Measurements from ENCODE around the gene BIRC5.

Gene BIRC5

DNA sequence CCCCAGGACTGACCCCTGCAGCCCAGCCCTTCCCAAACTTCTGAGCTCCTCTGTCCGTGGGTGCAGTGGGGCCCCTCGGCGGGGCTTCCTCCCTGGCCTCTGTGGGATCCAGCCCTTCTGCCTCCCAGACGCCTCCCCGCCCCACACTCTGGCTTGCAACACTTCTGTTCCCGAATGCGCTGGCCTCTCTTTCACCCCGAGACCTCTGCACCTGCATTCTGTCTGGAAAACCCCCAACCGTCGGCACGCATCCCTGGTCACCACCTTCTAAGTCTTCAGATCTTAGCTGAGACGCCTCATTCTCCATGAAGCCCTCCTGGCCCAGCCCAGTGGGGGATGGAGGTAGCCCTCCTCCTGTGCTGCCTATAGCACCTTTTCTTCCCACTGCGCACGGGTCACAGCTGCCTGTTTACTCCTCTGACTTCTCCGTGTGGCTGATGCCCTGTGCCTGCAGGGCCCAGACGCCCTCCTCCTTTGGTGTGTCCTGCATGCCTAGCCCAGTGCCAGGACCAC lies 43.8 kb downstream of the BIRC5 start:
- DNase-seq: peak; percentile 34 to 42

DNA sequence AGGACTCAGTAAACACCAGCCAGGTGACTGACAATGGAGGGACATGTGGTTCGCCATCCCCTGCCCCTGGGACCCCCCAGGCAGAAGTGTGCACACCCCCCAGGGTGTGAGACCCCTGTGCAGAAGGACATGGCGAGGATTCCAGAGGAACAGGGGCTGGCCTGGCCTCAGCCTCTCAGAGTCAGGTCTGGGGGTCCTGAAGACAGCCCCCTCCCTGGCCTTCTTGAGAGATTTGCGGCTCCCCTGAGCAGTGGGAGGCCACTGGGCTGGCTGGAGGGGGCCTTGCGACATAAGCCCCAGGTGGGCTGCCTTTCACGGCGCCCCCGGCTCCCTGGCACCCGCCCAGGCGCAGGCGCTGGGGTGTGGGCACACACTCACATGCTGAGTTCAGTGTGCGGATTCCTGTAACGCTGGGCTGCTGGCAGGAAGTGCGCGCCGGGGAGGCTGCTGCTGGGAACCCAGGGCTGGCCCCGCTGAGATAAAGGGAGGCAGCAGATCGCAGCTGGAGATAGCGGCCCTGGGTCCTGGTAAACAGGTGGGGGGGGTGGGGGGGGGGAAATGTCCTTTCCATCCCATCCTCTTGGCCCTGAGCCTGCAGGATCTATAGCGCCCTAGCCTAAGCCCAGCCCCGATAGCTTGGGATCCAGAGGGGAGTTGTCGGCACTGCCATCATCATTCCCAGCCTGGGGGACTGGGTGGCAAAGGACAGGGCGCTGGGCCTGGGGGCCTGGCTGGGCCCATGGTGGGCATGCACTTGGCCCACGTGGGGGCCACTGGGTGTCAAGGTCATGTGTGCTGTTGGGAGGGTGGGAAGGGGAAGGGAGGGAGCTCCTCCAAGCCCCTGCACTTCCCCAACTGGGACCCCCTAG lies 44.5 kb downstream of the BIRC5 start:
- DNase-seq: peak; percentile 74 to 80

DNA sequence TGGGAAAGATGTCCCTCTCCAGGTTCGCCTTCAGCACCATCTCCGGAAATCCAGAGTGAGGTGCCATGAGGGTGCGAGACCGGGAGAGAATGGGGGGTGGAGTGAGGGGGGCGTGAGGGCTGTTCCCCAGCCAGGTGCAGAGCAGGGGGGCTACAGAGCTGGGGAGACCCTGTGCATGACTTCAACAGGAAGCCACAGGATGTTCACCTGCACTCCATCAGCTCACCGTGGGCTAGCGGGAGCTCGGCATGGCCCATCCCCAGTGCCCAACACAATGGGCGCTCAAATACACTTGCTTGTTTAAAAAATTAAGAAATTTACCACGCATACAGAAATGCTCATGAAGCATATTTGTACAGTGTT lies 45.1 kb downstream of the BIRC5 start:
- DNase-seq: no peak

DNA sequence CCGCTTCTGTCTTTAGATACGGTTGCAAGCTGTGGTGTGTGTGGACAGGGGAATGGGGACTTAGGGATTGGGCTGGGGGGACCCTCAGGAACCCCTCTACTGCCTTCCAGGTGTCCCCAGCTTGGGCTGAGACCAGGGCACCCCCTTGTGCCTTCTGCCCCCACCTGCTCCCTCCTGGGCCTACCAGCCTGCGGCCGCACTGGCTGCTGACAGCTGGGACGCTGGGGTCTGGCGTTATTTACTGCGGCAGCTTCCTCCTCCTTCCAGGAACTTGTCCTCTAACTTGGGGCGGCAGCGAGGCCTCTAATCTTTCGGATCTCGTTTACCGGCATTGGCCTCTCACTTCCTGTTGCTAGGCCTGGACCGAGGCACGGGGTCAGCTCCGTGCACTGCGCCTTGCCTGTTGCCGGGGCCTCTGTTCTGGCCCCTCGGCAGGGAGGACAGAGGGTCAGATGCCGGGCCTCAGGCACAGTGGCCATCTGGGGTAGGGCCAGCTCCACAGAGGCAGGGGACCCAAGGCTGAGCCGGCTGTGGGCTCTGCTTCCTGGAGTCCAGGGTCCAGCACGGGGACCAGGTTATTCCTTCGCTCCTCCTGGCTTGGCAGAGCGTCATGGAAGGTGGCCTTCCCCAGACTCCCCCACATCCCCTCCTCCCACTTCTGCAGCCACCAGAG lies 49.1 kb downstream of the BIRC5 start:
- peak in 1 of 2 donors; percentile 25 for DNase-seq

DNA sequence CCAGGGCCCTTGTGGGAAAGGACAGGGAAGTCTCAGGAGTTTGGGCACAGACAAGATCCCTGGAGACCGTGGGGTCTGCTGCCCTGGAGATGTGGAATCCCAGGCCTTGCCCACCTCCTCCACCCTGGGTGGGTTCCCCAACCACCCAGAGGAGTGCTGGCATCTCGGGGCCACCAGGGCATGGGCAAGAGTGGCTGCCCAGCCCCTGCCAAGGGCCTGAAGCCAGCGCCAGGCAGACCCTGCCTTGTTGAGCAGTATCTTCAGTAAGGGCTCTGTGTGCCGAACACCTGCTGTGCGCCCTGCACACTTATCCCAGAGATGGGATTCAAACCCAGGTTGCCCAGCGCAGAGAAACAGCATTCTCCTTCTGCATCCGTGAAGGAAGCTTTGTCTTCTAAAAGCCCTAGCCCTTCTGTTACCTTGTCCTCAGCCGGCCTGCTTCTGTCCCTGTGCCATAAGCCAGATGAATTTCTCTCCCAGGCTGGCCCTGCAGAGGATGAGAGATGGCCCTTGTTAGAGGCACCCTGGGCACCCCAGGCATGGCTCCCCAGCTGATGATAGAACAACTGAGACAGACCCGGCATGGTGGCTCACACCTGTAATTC lies 49.8 kb downstream of the BIRC5 start:
- no peak for DNase-seq

DNA sequence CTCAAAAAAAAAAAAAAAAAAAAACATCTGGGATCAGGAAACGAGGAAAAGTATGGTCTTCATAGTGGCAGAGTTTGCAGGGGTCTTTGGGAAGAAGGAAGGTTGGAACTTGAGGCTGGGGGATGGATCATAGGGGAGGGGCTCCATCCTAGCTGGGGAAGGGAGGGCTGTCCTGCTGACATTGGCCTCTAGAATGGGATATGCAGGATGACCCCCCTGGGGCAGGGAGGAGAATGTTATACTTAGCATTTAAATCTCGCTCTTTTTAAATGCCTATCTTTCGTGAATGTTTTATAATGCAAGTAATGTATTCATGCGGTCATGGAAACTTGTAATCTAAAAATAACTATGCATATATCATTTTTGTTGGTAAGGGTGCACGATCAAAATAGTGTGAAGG lies 50.5 kb downstream of the BIRC5 start:
- no peak for DNase-seq

DNA sequence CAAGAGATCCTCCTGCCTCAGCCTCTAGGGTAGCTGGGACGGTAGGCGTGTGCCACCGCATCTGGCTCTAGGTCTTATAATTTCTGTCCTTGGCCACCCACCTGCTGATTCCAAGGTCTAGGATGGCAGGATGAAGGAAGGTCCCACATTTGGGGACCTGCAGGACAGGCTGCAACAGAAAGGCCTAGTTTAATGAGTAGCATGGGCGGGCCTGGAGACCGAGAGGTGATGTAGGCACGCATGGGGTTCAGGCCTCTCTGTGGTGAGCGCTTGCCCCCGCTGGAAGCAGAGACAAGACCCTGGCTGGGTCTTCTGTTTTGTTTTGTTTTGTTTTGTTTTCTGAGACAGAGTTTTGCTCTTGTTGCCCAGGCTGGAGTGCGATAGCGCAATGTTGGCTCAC lies 51.1 kb downstream of the BIRC5 start:
- no peak for DNase-seq

DNA sequence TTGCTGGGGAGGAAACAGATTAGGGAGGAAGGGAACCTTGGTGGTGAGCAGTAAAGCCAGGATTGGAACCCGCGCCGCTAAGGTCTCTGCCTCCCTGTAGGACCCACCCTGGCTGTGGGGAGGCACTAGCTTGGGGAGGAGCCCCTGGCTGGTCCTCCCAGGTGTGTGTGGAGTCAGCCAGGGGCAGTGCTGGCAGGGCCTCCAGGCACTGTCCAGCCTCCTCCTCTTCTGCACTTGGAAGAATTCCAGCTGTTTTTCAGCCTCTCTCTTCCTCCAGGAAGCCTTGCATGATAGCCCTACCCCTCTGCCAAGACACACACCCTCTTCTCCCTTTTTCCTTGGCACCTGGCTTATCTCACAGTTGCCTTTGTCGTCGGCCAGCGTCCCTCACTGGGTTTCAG lies 52.2 kb downstream of the BIRC5 start:
- DNase-seq: no peak

DNA sequence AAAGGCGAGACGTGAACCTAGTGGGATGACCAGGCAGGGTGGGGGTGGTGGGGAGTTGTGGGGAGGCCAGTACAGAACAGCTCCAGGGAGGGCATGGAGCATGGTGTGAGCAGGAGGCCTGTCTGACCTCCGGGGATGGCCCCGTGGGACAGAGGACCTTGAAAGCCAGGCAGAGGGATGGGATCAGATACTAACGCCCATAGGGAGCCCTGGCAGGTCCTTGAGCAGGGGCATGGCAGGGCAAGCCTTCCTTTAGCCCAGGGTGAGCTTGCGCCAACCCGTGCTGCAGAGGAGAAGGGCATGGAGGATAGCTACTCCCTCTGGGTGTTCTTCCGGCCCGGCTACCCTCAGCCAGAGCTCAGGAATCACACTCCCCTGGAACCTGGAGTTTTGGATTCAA lies 52.7 kb downstream of the BIRC5 start:
- DNase-seq: no peak

DNA sequence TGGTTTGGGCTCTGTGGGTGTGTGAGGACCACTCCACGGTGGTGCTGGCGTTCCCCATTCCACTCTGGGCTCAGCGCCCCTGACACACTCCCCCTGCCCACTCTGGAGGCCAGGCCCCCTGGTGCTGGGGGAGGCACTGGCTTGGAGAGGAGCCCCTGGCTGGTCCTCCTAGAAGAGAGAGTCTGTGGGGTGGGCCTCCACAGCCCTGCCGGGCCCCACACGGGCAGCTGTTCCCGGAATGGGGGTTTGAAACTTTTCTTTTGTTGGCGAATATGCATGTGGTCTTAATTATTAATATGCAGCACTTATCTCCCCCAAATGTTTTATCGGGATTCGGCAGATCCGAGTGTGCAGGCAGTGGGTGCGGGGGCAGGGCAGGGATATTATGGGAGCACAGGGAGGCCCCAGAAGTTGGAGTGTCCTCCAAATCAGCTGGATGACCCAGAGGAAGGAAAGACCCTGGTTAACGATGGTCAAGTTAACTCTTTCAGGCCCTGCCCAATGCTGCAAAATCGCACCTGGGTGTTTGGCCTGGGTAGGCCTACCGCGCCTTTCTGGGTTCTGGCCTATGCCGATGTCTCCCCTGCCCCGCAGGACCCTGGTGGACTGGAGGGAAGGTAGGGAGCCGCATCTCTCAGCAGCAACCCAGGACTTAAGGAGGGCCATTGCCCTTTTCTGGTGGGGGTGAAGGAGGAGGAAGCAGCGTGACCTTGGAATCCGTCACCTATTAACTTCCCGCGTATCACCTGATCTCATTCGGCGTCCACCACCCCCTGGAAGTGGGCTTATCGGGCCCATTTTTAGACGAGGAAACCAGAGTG lies 53.4 kb downstream of the BIRC5 start:
- DNase-seq: no peak

DNA sequence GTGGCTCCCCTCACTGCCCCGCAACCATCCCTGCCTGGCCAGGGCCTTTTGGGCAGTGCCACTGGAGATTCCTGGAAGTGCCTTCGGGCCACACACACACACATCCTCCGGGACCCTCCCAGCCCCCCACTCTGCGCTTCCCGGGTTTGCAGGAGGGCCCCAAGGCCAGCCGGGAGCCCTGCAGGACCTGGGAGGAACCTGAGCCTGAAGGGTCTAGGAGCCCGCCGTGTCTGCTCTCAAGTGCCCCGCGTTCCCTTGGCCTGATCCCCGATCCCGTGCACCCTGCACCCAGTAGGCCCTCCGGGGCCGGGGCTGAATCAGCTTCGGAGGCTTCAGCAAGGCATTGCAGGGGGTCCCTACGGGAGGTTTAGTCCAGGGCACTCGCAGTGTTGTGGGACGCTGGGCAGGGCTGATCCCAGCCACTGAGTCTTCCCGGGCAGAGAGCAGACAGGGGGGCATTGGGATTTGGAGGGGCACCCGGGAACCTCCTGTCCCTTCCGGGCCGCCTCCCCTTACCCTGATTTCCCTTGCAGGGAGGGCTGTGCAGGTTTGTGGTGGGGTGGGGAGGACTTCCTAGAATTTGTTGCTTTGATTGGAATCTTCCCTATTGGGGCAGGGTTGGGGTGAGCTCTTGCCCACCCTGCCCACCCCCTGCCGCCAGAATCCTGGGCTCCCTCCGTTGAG lies 54.3 kb downstream of the BIRC5 start:
- no peak for DNase-seq

DNA sequence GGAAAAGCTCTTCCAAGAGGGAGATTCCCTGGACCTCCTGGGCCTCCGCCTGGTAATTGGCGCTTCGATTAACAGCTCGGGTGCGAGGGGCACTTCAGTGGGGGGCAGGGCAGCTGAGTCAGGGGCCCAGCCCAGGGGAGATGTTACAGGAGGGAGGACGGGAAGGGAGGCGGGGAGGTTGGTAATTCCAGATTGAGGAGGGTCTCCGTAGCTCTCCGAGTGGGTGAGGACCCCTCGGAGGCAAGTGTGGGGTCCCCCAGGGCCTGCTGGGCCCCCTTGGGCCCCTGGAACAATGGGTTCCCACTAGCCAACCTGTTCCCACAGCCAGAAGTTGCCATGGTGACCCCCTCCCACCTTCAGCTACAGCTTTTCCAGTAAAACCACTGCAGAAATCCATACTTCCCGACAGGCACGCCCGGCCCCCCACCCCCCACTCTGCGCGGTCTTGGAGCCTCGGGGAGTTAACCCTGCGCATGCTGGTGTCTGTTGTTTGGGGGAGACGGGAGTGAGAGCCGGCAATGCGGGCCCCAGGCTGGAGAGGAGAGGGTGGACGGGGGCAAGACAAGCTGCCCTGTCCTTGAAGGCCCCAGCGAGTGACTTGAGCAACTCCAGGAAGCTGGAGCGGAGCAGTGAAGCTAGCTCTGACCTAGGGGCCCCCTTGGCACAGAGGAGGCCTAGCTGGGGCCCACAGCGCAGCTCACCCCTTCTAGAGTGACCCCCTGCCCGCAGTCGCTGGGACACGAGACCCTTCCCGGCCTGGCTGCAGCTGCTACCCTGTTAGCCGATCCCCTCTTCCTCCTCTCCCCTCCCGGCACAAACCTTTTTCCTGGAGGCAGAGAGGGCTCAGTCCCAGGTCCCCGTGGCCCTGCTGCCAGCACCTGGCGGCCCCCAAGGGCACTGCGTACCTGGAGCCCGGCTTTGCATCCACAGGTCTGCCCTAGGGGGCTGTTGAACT lies 55.2 kb downstream of the BIRC5 start:
- DNase-seq: no peak

DNA sequence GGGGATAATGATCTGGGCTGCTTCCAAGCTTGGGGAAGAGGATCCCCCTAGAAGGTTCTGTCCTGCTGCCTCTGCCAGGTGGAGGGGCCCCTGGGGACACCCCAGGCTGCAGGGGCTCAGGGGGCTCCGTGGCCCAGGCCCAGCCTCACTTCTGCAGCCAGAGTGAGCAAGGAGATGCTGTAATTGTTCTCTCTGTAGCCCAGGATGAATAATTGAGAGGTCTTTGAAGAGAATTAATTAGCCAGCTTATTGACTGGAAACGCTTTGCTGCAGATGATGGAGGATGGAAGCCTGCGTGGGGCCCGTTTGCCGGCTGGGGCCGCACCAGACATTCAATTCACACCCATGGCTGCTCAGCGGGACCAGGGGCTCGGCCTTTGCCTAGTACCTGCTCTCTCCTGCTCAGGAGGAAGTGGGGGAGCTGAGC lies 55.9 kb downstream of the BIRC5 start:
- no peak for DNase-seq

DNA sequence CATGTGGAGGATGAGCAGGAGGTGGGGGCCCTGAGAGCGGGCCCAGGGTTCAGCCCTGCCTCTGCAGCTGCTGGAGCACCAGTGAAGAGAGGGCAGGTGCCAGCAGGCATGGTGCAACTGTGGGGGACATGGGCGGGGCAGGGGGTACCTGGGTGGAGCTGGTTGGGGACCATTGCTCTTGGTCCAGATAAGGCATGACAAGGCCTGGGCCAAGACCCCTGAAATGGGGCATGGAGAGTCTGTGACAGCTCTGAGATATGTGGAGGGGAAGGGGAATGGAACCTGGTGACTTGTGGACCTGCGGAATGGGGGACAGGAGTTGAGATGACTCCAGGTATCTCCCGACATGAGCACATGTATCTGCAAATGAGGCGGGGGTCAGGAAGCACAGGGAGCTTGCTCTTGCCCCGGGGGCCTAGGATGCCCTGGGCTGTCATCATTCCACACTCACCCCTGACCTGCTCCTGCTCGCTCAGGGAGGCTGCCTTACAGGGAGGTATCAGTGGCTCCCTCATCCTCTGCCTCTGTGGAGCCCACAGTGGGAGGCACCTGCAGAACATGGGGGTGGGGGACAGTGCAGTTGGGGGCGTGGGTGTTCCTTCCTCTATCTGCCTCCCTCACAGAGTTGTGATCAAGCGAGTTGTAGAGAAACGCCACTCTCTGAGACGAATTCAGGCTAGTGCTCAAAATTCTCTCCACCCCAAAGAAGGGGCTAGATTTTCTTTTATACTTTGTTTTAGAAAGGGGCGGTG lies 57.5 kb downstream of the BIRC5 start:
- no peak for DNase-seq

DNA sequence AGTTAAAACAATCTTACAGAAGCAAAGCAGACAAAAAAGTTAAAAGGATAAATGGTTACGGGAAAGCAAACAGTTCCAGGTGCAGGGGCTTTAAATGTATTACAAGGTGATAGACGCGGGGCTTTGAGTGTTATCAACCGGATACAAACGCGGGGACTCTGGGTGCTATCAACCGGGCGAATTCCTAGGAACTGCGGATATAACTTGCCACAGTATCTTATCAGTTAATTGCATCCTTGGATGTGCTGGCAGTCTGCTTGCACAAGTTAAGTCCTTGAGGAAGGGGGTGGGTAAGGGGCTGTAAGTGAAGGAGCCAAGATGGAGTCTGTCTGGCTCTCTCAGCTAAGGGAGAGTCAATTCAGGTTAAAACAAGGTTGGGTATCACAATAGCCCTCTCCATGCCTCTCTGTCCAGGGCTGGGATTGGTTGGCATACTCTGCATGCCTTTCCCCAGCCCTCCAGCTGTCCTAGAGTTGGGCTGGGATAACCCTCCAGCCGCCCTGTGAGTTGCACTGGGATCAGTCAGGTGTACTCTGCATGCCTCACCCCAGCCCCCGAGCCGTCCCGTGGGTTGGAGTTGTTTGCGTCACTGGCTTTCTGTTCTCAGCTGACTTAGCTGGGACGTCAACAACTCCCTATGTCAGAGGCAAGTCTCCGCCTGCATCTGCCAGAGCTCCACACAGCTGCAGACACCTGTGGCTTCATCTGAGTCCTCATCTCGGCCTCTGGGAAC lies 58.3 kb downstream of the BIRC5 start:
- peak; percentile 56 to 63 for DNase-seq

DNA sequence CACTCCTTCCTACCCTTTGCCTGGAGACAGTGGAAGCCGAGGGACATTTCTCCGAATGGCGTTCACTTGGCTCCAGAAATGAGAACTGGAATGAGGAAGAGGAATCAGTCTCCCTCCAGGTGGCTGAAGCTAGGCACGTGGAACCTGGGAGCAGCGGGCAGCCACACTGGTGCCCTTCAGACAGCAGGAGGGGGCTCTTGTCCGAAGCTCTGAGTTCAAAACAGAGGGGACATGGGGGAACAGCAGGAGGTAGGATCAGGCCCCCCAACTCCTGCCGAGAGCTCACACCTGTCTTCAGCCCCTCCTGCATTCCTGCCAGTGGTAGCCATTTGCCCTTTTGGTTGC lies 58.8 kb downstream of the BIRC5 start:
- DNase-seq: no peak

DNA sequence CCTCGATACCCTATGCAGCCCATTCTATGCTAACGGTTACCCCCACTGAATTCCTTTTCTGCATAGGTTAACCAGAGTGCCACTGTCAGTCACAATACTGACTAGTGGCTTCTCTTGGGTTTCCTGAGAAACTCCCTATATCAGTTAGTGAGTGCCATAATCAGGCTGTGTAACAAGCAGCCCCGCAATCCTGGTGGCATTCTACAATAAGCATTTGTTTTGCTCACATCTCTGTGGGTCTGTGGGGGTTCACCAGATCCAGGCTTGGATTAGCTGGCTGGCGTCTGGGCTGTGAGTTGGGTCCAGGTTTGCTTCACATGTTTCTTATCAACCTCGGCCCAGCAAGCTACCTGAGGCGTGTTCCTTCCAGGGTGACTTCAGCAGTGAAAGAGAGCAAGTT lies 59.8 kb downstream of the BIRC5 start:
- DNase-seq: no peak
